Testis (tissue), 3 donors: ENCODE measurements around the gene CENPM. TPM values are rescaled to one million over a fixed set of nuclear protein-coding genes. Genes with fewer than 3 reads are reported as not detected.
A peak's percentile ranks its signal among the peaks of the same experiment; 100 is the strongest.

ENCODE experiments used
- DNase-seq: peaks from one replicate; pipeline ENCODE4 v3.0.0-alpha.2; 2019
- H3K27ac ChIP-seq, 2 donors: fragments of 200-600 bp; sonication (generic); one replicate each; pipeline ENCODE4 v1.5.1; 2019
- H3K27me3 ChIP-seq: fragments of 200-600 bp; sonication (generic); one replicate; pipeline ENCODE4 v1.5.1; 2019
- H3K36me3 ChIP-seq: fragments of 200-600 bp; sonication (generic); one replicate; pipeline ENCODE4 v1.5.1; 2017; ENCODE audit warnings: low read depth; ENCODE audit errors: missing control alignments
- H3K4me1 ChIP-seq: fragments of 200-600 bp; sonication (generic); one replicate; pipeline ENCODE4 v1.5.1; 2019
- H3K4me3 ChIP-seq, 2 donors: fragments of 200-600 bp; sonication (generic); one replicate each; pipeline ENCODE4 v1.5.1; 2017 to 2019
- H3K9me3 ChIP-seq: fragments of 200-600 bp; sonication (generic); one replicate; pipeline ENCODE4 v1.5.1; 2017
- CTCF ChIP-seq, 3 experiments: fragments of 450-650 bp in 2 of 3; fragments of 200-600 bp in 1 of 3; sonication (generic) in 1 of 3; IDR thresholded peaks; one replicate each; pipeline ENCODE4 v1.5.1; 2016 to 2019; ENCODE audit warnings: antibody characterized with exemption in 3 of 3, mild to moderate bottlenecking in 2 of 3, moderate library complexity in 1 of 3
- POLR2A ChIP-seq: fragments of 450-650 bp; IDR thresholded peaks from one replicate; pipeline ENCODE4 v1.6.1; 2017; ENCODE audit warnings: antibody characterized with exemption, mild to moderate bottlenecking, moderate library complexity
- WGBS, 2 donors: methylation state at CpG; one replicate each; pipeline ENCODE4 v1.1.5; 2018; 5-methylcytosine and 5-hydroxymethylcytosine counted together
- intact Hi-C: fragments of 100-400 bp; cut with DNase I; formaldehyde crosslinking; loops from one replicate; pipeline ENCODE4 v1.15.1; 2023; ENCODE audit warnings: low total_unique reads
- polyA plus RNA-seq: library from polyadenylated mRNA; stranded (reverse); fragments of 350-450 nt; fragmentation: Illumina TruSeq; extraction: RNeasy Lipid Tissue Mini Kit (QIAGEN cat#74804); gene quantifications from one replicate; pipeline ENCODE4 v1.2.3, GENCODE V29; 2014; ENCODE audit warnings: low read depth, low replicate concordance; ENCODE audit not compliant: insufficient read depth
- total RNA-seq, 2 donors: library from RNA; depleted of rRNA; stranded (reverse); fragments of >200 nt; gene quantifications; one replicate each; pipeline ENCODE4 v1.2.3, GENCODE V29; 2016

CENPM gene
- total and polyA plus RNA-seq, 3 donors from 2014 or later, result 15.5 to 28.2 (median 15.7) TPM

- H3K4me1 ChIP-seq, result no peaks in the 10 kb centered on the region
- H3K36me3 ChIP-seq, result no peaks in the 10 kb centered on the region
- 43 to 57% methylated on average over 8 of the region's 8 CpGs for WGBS, 2 donors
- H3K27ac ChIP-seq, result no peak overlapping the region
- H3K9me3 ChIP-seq, result no peaks in the 10 kb centered on the region
- no peak overlapping the region for H3K4me3 ChIP-seq
- DNase-seq, result peak; percentile 56
- TF ChIP-seq POLR2A (no peak), CTCF (IDR thresholded peaks at IDR 0.05) (peak in 1 of 3 experiments; percentile 28)
- intact Hi-C loops, result no loop called here
- no peaks in the 10 kb centered on the region for H3K27me3 ChIP-seq
Measured at GRCh38 chr22:41966607-41967240, 19.8 kb upstream of the CENPM start.

GRCh38 chr22:41966225-41966606 is 19.3 kb upstream of the CENPM start:
- H3K4me3 ChIP-seq, result no peak overlapping the region
- WGBS, 2 donors, result 98% methylated on average over 2 of the region's 2 CpGs

GRCh38 chr22:41964112-41964491 is 17.1 kb upstream of the CENPM start:
- H3K27ac ChIP-seq, result no peak overlapping the region
- H3K4me3 ChIP-seq, result no peak overlapping the region
- DNase-seq, result no peak
- H3K9me3 ChIP-seq, result no peaks in the 10 kb centered on the region
- H3K27me3 ChIP-seq, result no peaks in the 10 kb centered on the region
- peaks cover 2% of the 10 kb centered on the region for H3K4me1 ChIP-seq
- no peak for TF ChIP-seq CTCF (IDR thresholded peaks at IDR 0.05)
- TF ChIP-seq POLR2A, result no peak
- intact Hi-C loops, result no loop called here
- WGBS, 2 donors, result 61 to 77% methylated on average over 5 of the region's 5 CpGs
- H3K36me3 ChIP-seq, result no peaks in the 10 kb centered on the region

More at GRCh38 chr22:41966225-41966606, 19.3 kb upstream of the CENPM start:
- Histone ChIP-seq H3K36me3 (no peaks in the 10 kb centered on the region), H3K27me3 (no peaks in the 10 kb centered on the region), H3K4me1 (no peaks in the 10 kb centered on the region), H3K27ac (no peak overlapping the region), H3K9me3 (no peaks in the 10 kb centered on the region)
- TF ChIP-seq POLR2A (no peak), CTCF (IDR thresholded peaks at IDR 0.05) (no peak)
- no peak for DNase-seq
- intact Hi-C loops, result no loop called here

GRCh38 chr22:41963453-41964111 is 16.6 kb upstream of the CENPM start:
- peaks cover 2% of the 10 kb centered on the region for H3K4me1 ChIP-seq
- intact Hi-C loops, result no loop called here
- H3K27ac ChIP-seq, result no peak overlapping the region
- no peaks in the 10 kb centered on the region for H3K27me3 ChIP-seq
- H3K4me3 ChIP-seq, result no peak overlapping the region
- no peaks in the 10 kb centered on the region for H3K9me3 ChIP-seq
- no peak for DNase-seq
- TF ChIP-seq POLR2A (no peak), CTCF (IDR thresholded peaks at IDR 0.05) (no peak)
- 74 to 77% methylated on average over 9 of the region's 9 CpGs for WGBS, 2 donors
- no peaks in the 10 kb centered on the region for H3K36me3 ChIP-seq
